ENCODE results near the gene SMPD4.
"Not testable (repeated sequence)": the region's sequence is repeated elsewhere in the genome, so short reads cannot be mapped to it uniquely, and the experiment has no call there.

SMPD4 gene

GRCh38 chr2:130159376-130159775 lies 22.0 kb downstream of the SMPD4 start:
- DNase-seq (ENCODE audit: low read depth, low spot score): not testable (repeated sequence)

GRCh38 chr2:130158631-130159030 lies 22.8 kb downstream of the SMPD4 start:
- no peak for DNase-seq (ENCODE audit: low read depth, low spot score)

DNA sequence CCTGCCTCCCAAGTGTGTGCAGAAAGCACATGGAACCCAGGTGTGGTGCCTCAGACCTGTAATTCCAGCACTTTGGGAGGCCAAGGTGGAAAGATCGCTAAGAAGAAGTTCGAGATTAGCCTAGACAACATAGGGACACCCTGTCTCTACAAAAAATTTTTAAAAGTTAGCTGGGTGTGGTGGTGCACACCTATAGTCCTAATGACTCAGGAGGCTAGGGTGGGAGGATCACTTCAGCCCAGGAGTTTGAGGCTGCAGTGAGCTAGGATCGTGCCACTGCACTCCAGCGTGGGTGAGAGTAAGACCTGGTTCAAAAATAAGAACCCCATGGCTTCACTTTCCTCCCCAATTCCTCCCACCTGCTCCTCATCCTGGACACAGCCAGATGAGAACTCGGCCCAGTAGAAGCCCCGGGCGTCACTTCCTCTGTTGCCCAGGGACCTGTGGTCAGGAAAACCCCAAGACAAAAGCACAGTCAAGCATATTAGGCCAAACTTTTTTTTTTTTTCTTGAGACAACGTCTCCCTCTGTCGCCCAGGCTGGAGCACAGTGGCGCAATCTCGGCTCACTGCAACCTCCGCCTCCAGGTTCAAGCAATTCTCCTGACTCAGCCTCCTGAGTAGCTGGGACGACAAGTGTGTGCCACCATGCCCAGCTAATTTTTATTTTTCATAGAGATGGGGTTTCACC lies 23.4 kb downstream of the SMPD4 start:
- DNase-seq (ENCODE audit: low read depth, low spot score): not testable (repeated sequence)

DNA sequence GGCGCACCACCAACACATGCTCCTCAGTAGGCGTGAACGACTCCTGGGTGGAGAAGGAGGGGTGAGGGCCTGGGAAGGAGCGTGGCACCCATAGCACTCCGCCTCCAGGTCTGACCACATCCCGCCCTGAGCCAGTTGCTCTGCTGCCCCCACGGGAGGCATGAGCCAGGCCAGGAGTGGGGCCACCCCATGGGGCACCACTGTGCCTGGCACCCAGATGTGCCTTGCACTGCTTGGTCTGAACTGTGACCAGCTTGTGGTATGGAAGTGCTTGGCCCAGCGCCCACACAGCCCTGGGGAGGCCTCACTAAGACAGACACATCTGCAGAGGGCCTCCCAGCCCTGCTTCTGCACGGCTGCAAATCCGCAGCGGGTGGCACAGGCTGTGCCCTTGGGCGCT lies 24.0 kb downstream of the SMPD4 start:
- DNase-seq (ENCODE audit: low read depth, low spot score): not testable (repeated sequence)

DNA sequence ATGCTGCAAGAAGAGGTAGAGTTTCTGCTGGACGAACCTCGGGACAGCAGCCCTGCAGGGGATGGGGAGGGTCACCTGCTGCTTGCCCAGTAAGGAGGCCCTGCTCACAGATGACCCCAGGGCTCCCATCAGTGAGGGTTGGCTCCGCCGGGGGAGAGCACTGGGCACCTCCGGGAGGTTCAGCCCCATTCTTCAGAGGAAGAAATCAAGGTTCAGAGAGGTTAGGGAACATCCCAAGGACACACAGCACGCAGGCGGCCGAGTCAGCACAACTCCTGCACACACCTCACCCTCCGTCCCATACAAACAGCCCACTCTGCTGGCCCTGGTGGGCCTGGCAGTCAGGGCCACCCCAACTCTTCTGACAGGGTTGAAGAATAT lies 24.8 kb downstream of the SMPD4 start:
- DNase-seq (ENCODE audit: low read depth, low spot score): no peak

- not testable (repeated sequence) for DNase-seq (ENCODE audit: low read depth, low spot score)
Measured at GRCh38 chr2:130155956-130156623, 25.3 kb downstream of the SMPD4 start.

DNA sequence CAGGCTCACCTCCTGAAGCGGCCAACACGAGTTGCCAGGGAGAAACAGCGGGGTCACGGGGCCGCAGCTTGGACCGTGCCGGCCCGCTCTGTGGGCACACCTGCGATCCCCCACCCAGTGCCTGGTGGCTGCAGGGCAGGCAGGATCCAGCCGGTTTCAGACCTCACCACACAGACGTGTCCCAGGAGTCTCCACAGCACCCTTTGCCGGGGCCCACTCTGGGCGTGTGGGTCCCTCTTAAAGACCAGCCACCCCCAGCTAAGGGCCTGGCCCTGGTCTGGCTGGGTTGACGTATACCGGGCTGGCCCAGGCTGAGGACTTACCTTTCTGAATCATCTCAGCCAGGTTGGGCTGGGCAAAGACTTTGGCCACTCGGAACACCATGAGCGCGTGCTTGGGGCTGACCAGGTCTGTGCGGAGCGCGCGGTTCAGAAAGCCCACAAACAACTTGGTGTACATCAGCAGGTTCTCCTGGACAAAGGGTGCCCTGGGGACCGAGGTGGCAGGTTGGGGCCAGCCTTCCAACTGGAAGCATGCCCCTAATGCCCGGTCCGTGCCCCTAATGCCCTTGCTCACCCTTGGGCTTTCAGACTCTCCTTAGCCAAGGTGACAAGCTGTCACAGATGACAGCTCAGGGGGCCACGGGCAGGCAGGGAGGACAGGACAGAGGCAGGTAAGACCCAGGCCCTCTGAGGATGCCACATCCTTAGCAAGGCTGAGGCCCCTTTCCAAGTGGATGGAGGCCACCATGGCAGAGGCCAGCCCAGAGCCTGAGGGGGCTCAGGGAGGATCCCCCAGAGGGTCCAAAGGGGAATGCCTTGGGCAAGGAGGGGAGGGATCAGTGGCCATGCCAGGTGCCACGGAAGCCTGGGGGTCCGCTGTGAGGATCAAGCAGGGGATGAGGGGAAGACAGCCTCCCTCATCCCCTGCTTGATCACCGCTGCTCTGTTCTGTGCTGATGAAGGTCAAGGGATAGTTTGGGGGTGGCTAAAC lies 26.3 kb downstream of the SMPD4 start:
- no peak for DNase-seq (ENCODE audit: low read depth, low spot score)

DNA sequence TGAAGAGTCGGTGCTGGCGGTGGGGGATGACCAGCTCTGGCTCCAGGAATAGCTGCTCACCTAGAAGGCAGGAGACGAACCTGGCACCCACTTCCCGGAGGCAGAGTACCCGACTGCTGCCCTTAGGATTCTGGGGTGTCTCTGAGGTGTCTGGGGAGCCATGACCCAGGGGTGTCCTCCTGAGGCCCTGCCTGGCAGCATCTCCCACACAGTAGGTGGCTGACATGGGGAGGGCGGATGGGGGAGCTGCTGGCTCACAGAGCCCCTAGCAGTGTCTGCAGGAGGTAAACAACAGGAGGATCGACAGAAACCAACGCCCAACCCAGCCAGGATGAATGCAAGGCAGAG lies 27.0 kb downstream of the SMPD4 start:
- not testable (repeated sequence) for DNase-seq (ENCODE audit: low read depth, low spot score)

DNA sequence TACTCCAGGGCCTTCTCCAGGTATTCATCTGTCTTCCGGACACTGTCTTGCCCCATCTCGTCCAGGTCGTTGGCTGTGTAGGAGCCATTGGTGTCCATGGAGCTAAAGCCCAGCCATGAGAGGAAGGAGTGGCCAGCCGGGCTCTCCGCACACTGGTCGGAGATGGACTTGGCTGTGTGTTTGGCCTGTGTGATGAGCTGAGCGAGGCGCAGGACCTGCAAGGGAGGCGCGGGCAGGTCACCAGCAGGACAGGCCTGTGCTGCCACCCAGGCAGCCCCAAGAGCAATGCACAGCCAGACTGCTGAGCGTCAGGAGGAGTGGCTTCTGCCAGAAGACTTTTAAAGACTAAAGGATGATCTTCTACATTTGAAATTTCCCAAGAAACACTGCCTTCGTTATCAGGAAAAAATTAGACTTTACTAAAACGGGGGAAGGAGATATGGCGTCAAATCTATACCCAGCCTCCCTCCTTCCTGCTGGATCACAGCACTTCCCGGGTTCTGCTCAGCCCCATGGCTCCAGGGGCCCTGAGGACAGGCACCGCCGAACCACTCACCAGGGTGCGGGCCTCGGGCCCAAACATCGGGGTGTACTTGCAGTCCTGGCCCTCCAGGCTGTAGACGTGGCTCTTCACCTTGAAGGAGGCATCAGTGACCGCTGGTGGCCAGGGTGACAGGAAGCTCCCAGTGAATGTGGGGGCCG lies 27.5 kb downstream of the SMPD4 start:
- DNase-seq (ENCODE audit: low read depth, low spot score): not testable (repeated sequence)

GRCh38 chr2:130152816-130153595 lies 28.4 kb downstream of the SMPD4 start:
- DNase-seq (ENCODE audit: low read depth, low spot score): no peak

- DNase-seq (ENCODE audit: low read depth, low spot score): not testable (repeated sequence)
Measured at GRCh38 chr2:130152136-130152815, 29.1 kb downstream of the SMPD4 start.

GRCh38 chr2:130151145-130151512 lies 30.3 kb downstream of the SMPD4 start:
- DNase-seq (ENCODE audit: low read depth, low spot score): not testable (repeated sequence)

GRCh38 chr2:130150181-130151144 lies 30.9 kb downstream of the SMPD4 start:
- no peak for DNase-seq (ENCODE audit: low read depth, low spot score)

DNA sequence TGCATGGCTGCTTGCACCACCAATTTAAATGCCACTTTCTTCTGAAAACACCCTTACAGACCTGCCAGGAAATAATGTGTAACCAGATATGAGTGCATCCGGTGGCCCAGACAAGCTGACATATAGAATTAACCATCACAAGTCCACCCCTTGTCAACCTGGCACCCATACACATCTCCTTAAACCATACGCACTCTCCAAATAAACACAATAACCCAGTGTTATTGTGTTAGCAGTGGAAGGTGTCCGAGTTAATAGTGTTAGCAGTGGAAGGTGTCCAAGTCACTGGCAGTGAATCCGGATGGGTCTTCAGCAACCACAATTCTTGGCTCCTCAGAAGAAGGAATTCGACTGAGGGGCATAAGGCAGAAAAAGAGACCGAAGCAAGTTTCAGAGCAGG lies 32.9 kb downstream of the SMPD4 start:
- not testable (repeated sequence) for DNase-seq (ENCODE audit: low read depth, low spot score)

- DNase-seq (ENCODE audit: low read depth, low spot score): not testable (repeated sequence)
Measured at GRCh38 chr2:130145006-130145414, 36.4 kb downstream of the SMPD4 start, which contains the start of gene CCDC74B. TSS of gene CCDC74B (minus strand) at chr2:130145112. CDS start at chr2:130144996, 116 bp downstream.

GRCh38 chr2:130143266-130144039 lies 37.9 kb downstream of the SMPD4 start:
- not testable (repeated sequence) for DNase-seq (ENCODE audit: low read depth, low spot score)

DNA sequence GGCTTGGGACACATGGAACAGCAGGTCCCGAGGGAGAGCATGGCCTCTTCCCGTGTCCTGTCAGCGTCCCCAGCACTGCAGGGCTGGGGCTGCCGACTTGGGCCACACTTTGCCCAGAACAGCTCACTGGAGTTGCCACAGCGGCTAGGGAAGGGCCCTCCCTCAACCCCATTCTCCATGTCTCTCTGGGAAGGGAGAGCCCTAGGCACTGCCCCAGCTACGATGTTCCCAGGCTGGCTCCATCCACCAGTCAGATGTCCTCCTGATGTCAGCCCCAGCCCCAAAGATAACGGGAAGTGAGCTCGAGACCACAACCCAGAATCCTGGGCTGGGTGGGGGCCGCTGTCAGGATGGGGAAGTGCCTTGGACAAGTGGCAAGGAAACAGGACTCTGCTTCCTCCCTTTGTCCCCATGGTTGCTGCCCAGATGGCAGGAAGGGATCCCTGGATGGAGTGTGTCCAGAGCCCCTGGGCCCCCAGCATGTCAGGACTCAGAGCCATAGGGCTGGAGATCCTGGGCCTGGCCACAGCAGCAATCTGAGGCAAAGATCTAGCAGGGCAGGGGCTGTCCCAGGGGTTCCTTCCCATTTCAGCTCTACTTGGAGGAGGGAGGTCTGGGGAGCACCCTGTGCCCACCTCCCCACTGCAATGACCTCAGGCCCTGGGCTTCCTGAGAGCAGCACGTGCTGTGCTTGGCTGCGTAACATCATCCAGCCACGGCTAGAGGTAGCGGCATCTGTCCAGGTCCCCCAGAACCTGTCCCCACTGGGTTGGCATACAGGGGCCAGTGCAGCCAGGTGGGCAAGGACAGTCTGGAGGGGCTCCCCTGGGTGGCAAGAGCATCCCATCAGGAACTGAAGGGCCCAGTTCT lies 38.8 kb downstream of the SMPD4 start:
- not testable (repeated sequence) for DNase-seq (ENCODE audit: low read depth, low spot score)

Data from brain pericyte (primary cell).